GM23248 (cell line): ENCODE measurements around the gene MYLK. TPM values are rescaled to one million over a fixed set of nuclear protein-coding genes. Genes with fewer than 3 reads are reported as not detected.

ENCODE experiments used
- DNase-seq: peaks from one replicate; pipeline ENCODE4 v3.0.0-alpha.2; 2015
- H2AFZ ChIP-seq: fragments of 200-600 bp; sonication (generic); 2 replicates; pipeline ENCODE4 v1.6.1; 2016; ENCODE audit warnings: antibody characterized with exemption
- H3F3A ChIP-seq: fragments of 200-600 bp; sonication (generic); 2 replicates; pipeline ENCODE4 v1.6.1; 2016; ENCODE audit warnings: mild to moderate bottlenecking, antibody characterized with exemption, mixed run types; ENCODE audit not compliant: insufficient read depth
- H3K27ac ChIP-seq: fragments of 200-600 bp; sonication (generic); 2 replicates; pipeline ENCODE4 v1.5.1; 2016; ENCODE audit warnings: mild to moderate bottlenecking
- H3K27me3 ChIP-seq: fragments of 200-600 bp; sonication (generic); replicated peaks from 2 replicates; pipeline ENCODE4 v1.6.1; 2016; ENCODE audit warnings: mild to moderate bottlenecking; ENCODE audit not compliant: insufficient read depth
- H3K36me3 ChIP-seq: fragments of 200-600 bp; sonication (generic); 2 replicates; pipeline ENCODE4 v1.6.1; 2016; ENCODE audit warnings: low read depth, mild to moderate bottlenecking
- H3K4me1 ChIP-seq: fragments of 200-600 bp; sonication (generic); 2 replicates; pipeline ENCODE4 v1.6.1; 2016; ENCODE audit warnings: mild to moderate bottlenecking; ENCODE audit not compliant: insufficient read depth
- H3K4me2 ChIP-seq: fragments of 200-600 bp; sonication (generic); one replicate; pipeline ENCODE4 v1.6.1; 2016; ENCODE audit warnings: mild to moderate bottlenecking; ENCODE audit not compliant: unreplicated experiment
- H3K4me3 ChIP-seq: fragments of 200-600 bp; sonication (generic); 2 replicates; pipeline ENCODE4 v1.5.1; 2016; ENCODE audit warnings: mild to moderate bottlenecking
- H3K79me2 ChIP-seq: fragments of 200-600 bp; sonication (generic); 2 replicates; pipeline ENCODE4 v1.6.1; 2016; ENCODE audit warnings: mild to moderate bottlenecking; ENCODE audit not compliant: insufficient read depth
- H3K9ac ChIP-seq: fragments of 200-600 bp; sonication (generic); 2 replicates; pipeline ENCODE4 v1.6.1; 2016; ENCODE audit warnings: mild to moderate bottlenecking
- H3K9me2 ChIP-seq: fragments of 200-600 bp; sonication (generic); 2 replicates; pipeline ENCODE4 v1.6.1; 2016; ENCODE audit warnings: mixed run types, mild to moderate bottlenecking, moderate library complexity; ENCODE audit not compliant: insufficient read depth
- H3K9me3 ChIP-seq: fragments of 200-600 bp; sonication (generic); one replicate; pipeline ENCODE4 v1.6.1; 2017; ENCODE audit warnings: low read depth
- H4K20me1 ChIP-seq: fragments of 200-600 bp; sonication (generic); 2 replicates; pipeline ENCODE4 v1.6.0; 2016; ENCODE audit not compliant: insufficient read depth
- EZH2 ChIP-seq: fragments of 200-600 bp; sonication (generic); IDR thresholded peaks from 2 replicates; pipeline ENCODE4 v1.6.1; 2018; ENCODE audit warnings: antibody characterized with exemption, mild to moderate bottlenecking; ENCODE audit not compliant: insufficient read depth, poor library complexity, severe bottlenecking
- EZH2phosphoT487 ChIP-seq: fragments of 200-600 bp; sonication (generic); IDR thresholded peaks from 2 replicates; pipeline ENCODE4 v1.6.1; 2018; ENCODE audit warnings: antibody characterized with exemption, moderate library complexity, mild to moderate bottlenecking, low read depth; ENCODE audit not compliant: insufficient read depth
- WGBS, 2 experiments: methylation state at CpG; one replicate each; pipeline ENCODE4 v1.1.6; 2015 to 2017; ENCODE audit warnings: low lambda C conversion rate in 2 of 2, low coverage in 1 of 2; ENCODE audit errors: missing lambda C conversion rate in 2 of 2; 5-methylcytosine and 5-hydroxymethylcytosine counted together
- in situ Hi-C: fragments of 300-500 bp; cut with MboI; formaldehyde crosslinking; loops from 2 replicates; pipeline ENCODE4 v1.15.0; 2020
- polyA plus RNA-seq: library from polyadenylated mRNA; unstranded; fragments of >200 nt; fragmentation: Nextera tagmentation; extraction: Ambion mirVana; gene quantifications from 2 replicates; pipeline ENCODE4 v1.2.1, GENCODE V29; 2016
- total RNA-seq: library from RNA; depleted of rRNA; stranded (reverse); fragments of >200 nt; shearing (Covaris generic); gene quantifications from 2 replicates; pipeline ENCODE4 v1.2.3, GENCODE V29; 2014

MYLK gene
- total and polyA plus RNA-seq, 2 experiments from 2014 or later, result 110 to 174 TPM

GRCh38 chr3:123743121-123743520, 141.0 kb downstream of the MYLK start:
- Histone ChIP-seq H3K27ac (no peak overlapping the region), H3F3A (peaks cover 54% of the 10 kb centered on the region)

DNA sequence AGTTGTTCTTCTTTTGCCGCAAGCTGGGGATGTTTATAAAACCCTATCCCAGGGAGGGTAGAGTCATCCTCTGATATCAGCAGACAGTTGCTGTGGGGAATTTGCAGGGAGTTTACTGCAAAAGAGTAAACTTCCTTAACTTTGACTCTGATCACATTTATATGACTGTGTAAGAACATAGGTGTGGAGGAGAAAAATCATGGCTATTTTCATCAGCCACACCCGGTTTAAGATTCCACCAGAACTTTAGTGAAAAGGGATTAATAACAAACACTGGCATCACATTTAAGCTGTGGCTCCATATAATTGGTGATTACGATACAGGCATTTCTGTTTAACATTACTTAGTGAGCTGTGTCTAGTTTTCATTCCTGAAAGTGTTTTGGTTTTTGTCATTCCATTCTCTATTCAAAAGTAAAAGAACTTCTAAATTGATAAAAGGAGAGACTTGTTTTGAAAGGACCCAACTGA, 143.1 kb downstream of the MYLK start:
- no peaks in the 10 kb centered on the region for H3K9me3 ChIP-seq
- H3K27me3 ChIP-seq, result no peaks in the 10 kb centered on the region
- peak overlapping the region; percentile 50 for H3K4me2 ChIP-seq
- TF ChIP-seq EZH2phosphoT487 (no peak), EZH2 (no peak)
- DNase-seq, result peak; percentile 36
- H4K20me1 ChIP-seq, result no peaks in the 10 kb centered on the region
- H3K9ac ChIP-seq, result peak overlapping the region; percentile 60
- 63 to 67% methylated on average over 3 of the region's 3 CpGs for WGBS, 2 experiments
- peaks cover 58% of the 10 kb centered on the region for H3F3A ChIP-seq
- peak overlapping the region; percentile 91 for H3K27ac ChIP-seq
- H2AFZ ChIP-seq, result no peak overlapping the region
- no peaks in the 10 kb centered on the region for H3K9me2 ChIP-seq
- H3K36me3 ChIP-seq, result peaks cover 21% of the 10 kb centered on the region
- in situ Hi-C loops, result no loop called here
- H3K79me2 ChIP-seq, result 0 out of 2 replicates have a peak, but pooled peaks cover 4% of the 10 kb centered on the region
- H3K4me1 ChIP-seq, result peaks cover 52% of the 10 kb centered on the region
- no peak overlapping the region for H3K4me3 ChIP-seq

More at GRCh38 chr3:123743121-123743520, 141.0 kb downstream of the MYLK start:
- DNase-seq, result no peak
- Histone ChIP-seq H3K9me3 (no peaks in the 10 kb centered on the region), H2AFZ (no peak overlapping the region), H3K27me3 (no peaks in the 10 kb centered on the region), H3K9me2 (no peaks in the 10 kb centered on the region), H3K9ac (no peak overlapping the region), H3K4me2 (no peak overlapping the region), H3K4me1 (peaks cover 52% of the 10 kb centered on the region), H3K36me3 (peaks cover 22% of the 10 kb centered on the region; the same call in 1 of the 2 replicates), H3K4me3 (no peak overlapping the region), H3K79me2 (peaks cover 4% of the 10 kb centered on the region; the same call in 1 of the 2 replicates), H4K20me1 (no peaks in the 10 kb centered on the region)
- TF ChIP-seq EZH2 (no peak), EZH2phosphoT487 (no peak)
- in situ Hi-C loops, result no loop called here

- Histone ChIP-seq H3K79me2 (0 out of 2 replicates have a peak, but pooled peaks cover 4% of the 10 kb centered on the region), H3K4me1 (peaks cover 54% of the 10 kb centered on the region), H3K9me2 (no peaks in the 10 kb centered on the region), H2AFZ (no peak overlapping the region), H3K36me3 (peaks cover 26% of the 10 kb centered on the region), H3K9me3 (no peaks in the 10 kb centered on the region), H3F3A (peaks cover 58% of the 10 kb centered on the region), H3K4me3 (no peak overlapping the region), H4K20me1 (no peaks in the 10 kb centered on the region), H3K9ac (peak overlapping the region; percentile 60), H3K27ac (peak overlapping the region; percentile 91), H3K4me2 (peak overlapping the region; percentile 50), H3K27me3 (no peaks in the 10 kb centered on the region)
- DNase-seq, result no peak
- 89% methylated on average over 6 of the region's 6 CpGs for WGBS, 2 experiments
- in situ Hi-C loops, result no loop called here
- TF ChIP-seq EZH2phosphoT487 (no peak), EZH2 (no peak)
Observed at GRCh38 chr3:123740391-123740822, 143.7 kb downstream of the MYLK start.

GRCh38 chr3:123739754-123740153, 144.4 kb downstream of the MYLK start:
- Histone ChIP-seq H3K27ac (peak overlapping the region; percentile 91), H3K79me2 (0 out of 2 replicates have a peak, but pooled peaks cover 4% of the 10 kb centered on the region), H3K4me1 (peaks cover 55% of the 10 kb centered on the region), H2AFZ (no peak overlapping the region), H3K36me3 (peaks cover 26% of the 10 kb centered on the region), H3K4me2 (peak overlapping the region; percentile 50), H3K27me3 (no peaks in the 10 kb centered on the region), H3K4me3 (no peak overlapping the region), H3K9me3 (no peaks in the 10 kb centered on the region), H3K9me2 (no peaks in the 10 kb centered on the region), H3K9ac (peak overlapping the region; percentile 60), H3F3A (peaks cover 60% of the 10 kb centered on the region), H4K20me1 (no peaks in the 10 kb centered on the region)
- in situ Hi-C loops, result no loop called here
- TF ChIP-seq EZH2phosphoT487 (no peak), EZH2 (no peak)
- WGBS, 2 experiments, result 0 to 11% methylated on average over 2 of the region's 2 CpGs
- DNase-seq, result peak; percentile 89
